Umbilical cord (tissue), 2 donors: Measurements from ENCODE around the gene KRCC1. TPM values are rescaled to one million over a fixed set of nuclear protein-coding genes. Genes with fewer than 3 reads are reported as not detected.
"Not testable (repeated sequence)": the region's sequence is repeated elsewhere in the genome, so short reads cannot be mapped to it uniquely, and the experiment has no call there.

Source experiments
- DNase-seq: peaks from one replicate; pipeline ENCODE4 v3.0.0-alpha.2; 2015; ENCODE audit warnings: low spot score
- total RNA-seq: library from RNA; depleted of rRNA; stranded (reverse); fragments of >200 nt; gene quantifications from one replicate; pipeline ENCODE4 v1.2.3, GENCODE V29; 2014; ENCODE audit warnings: low replicate concordance; ENCODE audit not compliant: insufficient read depth

Gene KRCC1
- total RNA-seq, 1 donor from 2014 or later: 37.3 TPM

GRCh38 chr2:88077080-88077479 is 21.5 kb upstream of the KRCC1 start:
- no peak for DNase-seq

GRCh38 chr2:88074854-88075292 is 19.3 kb upstream of the KRCC1 start:
- DNase-seq: no peak

- no peak for DNase-seq
Measured at GRCh38 chr2:88074150-88074549, 18.6 kb upstream of the KRCC1 start.

DNA sequence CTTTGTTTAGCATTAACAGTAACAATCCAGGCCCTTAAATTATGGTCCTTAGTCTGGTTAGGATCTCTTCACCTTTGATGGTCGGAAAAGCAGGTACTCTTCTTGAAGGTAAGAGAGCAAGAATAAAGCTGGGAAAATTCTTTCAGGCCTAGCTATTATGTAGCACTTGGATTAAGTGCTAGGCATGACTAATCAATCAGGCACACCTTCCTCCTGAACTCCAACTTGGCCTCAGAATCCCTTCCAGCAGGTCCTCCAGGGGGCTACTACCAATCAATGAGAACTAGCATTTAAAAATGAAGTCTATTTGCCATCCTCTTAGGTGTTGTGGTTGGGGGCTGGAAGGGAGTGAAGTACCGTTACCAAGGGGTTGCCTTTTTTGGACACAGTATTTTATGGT is 15.8 kb upstream of the KRCC1 start:
- DNase-seq: no peak

- DNase-seq: no peak
Measured at GRCh38 chr2:88070055-88070454, 14.5 kb upstream of the KRCC1 start.

DNA sequence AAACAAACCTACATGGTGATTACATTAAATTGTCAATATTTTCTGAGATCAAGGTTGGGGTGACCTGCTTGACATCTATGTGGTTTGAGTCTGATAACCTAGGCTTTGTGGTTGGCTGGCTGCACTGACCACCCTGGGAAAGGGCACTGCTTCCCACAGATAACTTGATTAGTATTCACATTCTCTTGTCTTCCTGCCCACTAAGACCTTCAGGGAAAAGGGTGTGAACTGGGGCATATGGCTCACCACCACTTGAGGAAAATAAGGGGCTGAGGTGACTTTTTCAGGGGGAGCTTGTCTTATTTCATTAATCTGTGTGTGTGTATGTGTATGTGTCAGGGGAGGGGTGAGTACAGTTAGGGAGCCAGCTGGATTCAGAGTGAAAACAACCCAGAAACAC is 13.5 kb upstream of the KRCC1 start:
- DNase-seq: no peak

GRCh38 chr2:88068044-88068443 is 12.5 kb upstream of the KRCC1 start:
- no peak for DNase-seq

DNA sequence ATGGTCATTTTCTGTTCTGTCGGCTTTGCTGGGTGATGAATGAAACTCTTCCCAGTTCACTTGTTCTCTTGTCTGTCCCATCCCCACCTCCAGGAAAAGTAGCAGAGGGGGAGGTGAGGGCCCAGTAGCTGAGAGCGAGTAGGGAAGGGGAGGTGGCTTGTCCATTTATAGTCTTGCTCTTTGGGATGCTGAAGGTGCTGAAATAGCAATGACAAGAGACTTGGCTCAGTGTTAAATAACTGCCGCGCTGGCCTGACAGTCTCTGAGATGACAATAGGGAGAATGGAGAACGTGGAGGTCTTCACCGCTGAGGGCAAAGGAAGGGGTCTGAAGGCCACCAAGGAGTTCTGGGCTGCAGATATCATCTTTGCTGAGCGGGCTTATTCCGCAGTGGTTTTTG is 12.0 kb upstream of the KRCC1 start, which contains the start of gene SMYD1:
SMYD1 (plus strand) TSS at position 228 of the 400 bp plus-strand sequence; CDS start at position 268, 40 bp downstream.
- DNase-seq: no peak

GRCh38 chr2:88067189-88067588 is 11.6 kb upstream of the KRCC1 start:
- DNase-seq: no peak

DNA sequence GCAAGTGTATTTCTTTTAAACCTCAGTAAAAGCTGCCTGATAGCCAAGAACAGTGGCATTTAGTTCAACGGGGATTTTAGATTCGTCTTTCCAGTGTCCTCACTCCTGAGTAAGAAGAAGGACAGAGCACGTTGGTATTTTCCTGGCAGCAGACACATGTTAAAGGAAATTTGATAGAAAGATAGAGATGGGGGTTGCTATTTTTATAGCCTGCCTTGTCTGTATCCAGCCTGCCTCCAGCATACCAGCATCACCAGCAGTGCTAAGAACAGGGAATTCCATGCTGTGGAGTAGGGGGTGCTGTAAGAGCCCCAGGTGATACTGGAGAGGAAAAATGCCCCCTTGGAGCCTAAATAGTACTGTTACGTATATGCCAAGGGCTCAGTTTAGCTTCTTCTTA is 11.0 kb upstream of the KRCC1 start:
- peak; percentile 35 for DNase-seq

GRCh38 chr2:88061295-88061694 is 5.7 kb upstream of the KRCC1 start:
- no peak for DNase-seq

DNA sequence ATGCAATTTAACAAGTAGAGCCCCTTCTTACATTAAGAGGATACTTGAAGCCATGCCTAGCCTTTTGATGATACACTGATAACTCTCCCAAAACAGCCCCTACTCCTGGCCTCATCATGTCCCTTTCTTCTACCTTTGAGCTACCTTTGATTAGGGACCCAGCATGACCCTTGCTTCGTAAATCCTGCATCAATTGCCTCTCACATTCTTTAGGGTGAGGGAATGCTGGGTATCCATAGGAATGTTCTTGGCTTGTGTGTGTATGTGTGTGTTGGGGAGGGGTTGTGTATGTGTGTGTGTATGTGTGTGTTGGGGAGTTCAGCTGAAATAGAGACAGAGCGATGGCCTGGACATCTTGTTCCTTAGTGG is 5.3 kb upstream of the KRCC1 start:
- DNase-seq: no peak

GRCh38 chr2:88059979-88060906 is 4.7 kb upstream of the KRCC1 start:
- peak; percentile 42 for DNase-seq

- DNase-seq: no peak
Measured at GRCh38 chr2:88058191-88058590, 2.6 kb upstream of the KRCC1 start.

DNA sequence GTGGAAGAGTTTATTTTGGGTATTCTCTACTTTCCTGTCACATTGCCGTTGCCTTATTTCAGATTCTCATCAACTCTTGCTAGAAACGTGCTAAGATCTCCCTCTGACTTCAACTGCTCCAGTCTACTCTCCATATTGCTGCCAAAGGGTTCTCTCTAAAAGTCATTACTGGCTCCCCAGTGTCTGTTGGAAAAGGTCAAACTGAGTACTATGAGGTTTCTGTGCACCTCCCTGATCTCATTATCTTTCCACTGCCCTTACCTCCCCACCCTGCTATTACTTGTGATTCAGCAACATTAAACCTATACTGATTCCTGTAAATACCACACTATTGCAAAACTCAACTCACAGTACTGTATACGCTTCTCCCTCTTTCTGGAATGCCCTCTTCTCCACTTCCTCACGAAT is 1.9 kb upstream of the KRCC1 start:
- peak; percentile 43 for DNase-seq

GRCh38 chr2:88054782-88055370 is 707 bp downstream of the KRCC1 start:
- peak; percentile 73 for DNase-seq

DNA sequence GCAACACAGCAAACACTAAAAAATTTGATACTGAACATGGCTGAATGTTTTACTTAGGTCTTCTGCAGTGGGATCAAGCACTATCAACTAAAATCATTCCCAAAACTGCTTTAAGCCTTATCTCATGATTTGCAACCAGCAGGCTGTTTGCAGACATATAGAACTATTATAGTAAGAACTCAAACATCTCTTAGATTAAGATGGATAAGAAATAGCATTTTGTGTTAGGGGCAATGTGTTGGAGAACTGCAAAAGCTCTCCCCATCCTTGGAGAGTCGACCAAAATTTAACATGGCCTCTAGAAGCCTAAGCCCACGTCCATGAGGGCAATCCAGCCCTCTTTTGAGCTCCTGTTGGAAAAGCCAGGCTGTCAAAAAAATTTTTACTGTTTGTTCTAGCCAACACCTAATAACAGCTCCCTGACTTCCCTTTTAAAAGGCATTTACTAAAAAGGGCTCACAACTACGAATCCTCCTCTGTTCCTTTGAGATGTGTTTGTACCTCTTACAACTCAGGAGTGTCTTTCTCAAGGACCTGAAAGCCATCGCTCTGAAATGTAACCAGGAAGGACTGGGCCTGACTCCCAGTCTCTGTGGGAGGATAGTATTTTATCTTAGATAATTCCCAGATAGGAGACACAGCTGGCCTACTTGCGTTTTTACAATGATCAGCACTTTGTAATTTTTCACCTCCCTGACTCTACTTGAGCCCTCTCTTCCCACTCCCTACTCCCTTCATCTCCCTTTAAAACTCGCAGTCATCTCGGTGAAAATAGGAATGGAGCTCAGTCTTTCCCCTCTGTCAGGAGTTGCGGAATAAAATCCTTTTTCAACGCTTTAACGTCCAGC is 1.4 kb downstream of the KRCC1 start:
- peak; percentile 82 for DNase-seq

DNA sequence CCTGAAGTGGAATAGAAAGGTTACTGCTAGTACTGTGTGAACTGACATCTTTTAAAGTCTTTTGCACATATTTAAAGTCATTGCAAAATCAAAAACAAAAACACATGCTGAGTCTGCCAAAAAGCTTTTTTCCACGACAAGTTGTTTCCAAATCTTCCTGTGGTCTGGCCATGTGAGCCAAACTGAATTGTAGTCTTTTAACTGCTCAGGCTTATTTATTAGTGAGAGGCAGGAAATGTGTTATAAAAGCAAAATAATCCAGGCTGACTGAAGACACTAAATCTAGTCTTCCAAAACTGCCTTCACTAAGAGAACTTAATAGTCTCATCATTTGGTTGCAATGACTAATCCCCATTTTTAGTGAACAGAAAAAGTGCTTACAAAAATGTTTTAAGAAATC is 2.3 kb downstream of the KRCC1 start:
- peak; percentile 85 for DNase-seq

GRCh38 chr2:88051792-88052191 is 3.8 kb downstream of the KRCC1 start:
- DNase-seq: no peak

DNA sequence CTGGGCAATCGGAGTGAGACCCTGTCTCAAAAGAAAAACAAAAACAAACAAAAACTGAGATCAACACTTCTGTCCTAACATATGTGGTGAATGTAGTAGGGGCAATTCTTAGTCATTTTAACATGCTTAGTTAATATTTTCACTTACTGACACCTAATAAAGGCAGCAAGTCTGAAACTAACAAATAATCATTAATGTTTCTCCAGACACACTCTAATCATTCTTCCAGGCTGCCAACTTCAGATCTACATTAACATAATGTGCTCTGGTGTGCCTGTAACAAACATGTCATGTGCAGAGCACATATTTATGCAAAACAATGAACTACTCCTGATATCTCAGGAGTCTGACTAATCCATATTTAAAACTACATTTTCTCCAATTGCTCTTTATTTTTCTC is 6.0 kb downstream of the KRCC1 start:
- DNase-seq: no peak

DNA sequence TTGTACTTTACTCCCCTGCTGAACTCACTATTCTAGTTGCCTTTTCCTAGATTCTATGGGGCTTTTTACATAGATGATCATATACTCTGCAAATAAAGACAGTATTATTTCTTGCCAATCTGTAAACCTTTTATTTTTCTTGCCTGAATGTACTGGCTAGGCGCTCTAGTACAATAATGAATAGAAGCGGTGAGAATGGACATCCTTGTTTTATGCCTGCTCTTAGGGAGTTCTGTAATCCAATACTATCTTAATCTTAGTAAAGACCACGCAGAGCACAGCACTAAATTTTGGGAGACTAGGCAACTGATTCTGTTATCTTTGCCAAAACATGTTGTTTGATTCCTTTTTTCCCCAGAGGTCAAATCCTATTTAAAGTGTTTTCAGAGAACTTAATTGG is 7.0 kb downstream of the KRCC1 start:
- DNase-seq: no peak

DNA sequence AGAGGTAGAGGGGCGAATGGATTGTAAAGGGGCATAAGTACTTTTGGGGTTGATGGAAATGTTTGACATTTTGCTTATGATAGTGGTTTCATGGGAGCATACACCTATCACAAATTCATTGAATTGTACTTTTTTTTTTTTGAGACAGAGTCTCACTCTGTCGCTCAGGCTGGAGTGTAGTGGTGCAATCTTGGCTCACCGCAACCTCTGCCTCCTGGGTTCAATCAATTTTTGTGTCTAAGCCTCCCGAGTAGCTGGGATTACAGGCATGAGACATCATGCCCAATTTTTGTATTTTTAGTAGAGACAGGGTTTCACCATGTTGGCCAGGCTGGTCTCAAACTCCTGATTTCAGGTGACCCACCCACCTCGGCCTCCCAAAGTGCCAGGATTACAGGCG is 10.0 kb downstream of the KRCC1 start:
- not testable (repeated sequence) for DNase-seq
